Measurements from ENCODE around the gene COPRS. TPM values are rescaled to one million over a fixed set of nuclear protein-coding genes. Genes with fewer than 3 reads are reported as not detected.

Gene COPRS
- total RNA-seq, 1 donor from 2014 or later, result 27.0 TPM

DNA sequence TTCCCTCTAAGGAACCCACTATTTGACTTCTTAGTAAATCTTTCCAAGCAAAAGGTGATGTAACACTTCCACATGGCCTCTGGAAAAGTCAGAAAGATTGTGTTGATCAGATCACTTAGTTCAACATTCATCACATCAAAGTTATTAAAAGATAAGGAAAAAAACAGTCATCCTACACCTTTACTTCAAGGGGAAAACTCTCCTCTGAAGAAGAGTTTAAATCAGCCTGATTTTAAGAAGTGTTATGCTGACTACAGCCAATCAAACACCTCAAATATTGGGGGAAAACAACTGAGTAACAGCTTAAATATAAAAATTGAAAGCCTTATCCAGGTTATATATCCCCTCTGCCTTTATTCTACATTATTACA, 19.6 kb upstream of the COPRS start:
- DNase-seq, result no peak
- no peak for TF ChIP-seq CTCF (IDR thresholded peaks at IDR 0.05)
- Mint-ChIP-seq H3K4me1 (peaks cover 23% of the 10 kb centered on the region), H3K4me3 (no peak overlapping the region), H3K36me3 (ENCODE audit: low read depth) (peaks cover 74% of the 10 kb centered on the region), H3K9me3 (no peaks in the 10 kb centered on the region), H3K27me3 (no peaks in the 10 kb centered on the region), H3K27ac (no peak overlapping the region)
- no peak for ATAC-seq (ENCODE audit: low read depth)
- intact Hi-C loops (cut with micrococcal nuclease), result no loop called here
- ChIA-PET CTCF (no interaction called here), POLR2A (no interaction called here)

GRCh38 chr17:31877911-31878702, 19.1 kb upstream of the COPRS start:
- DNase-seq, result no peak

DNA sequence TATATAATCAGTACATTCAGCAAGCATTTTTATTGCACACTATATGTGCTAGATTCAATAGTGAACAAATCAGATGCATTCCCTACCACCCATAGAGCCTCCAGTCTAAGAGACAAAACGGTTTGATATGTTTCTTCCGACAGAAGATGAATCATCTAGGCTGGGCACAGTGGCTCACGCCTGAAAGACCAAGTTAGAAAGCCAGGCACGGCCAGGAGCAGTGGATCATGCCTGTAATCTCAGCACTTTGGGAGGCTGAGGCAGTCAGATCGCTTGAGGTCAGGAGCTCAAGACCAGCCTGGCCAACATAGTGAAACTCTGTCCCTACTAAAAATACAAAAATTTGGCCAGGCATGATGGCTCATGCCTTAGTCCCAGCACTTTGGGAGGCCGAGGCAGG, 18.3 kb upstream of the COPRS start:
- H3K27ac Mint-ChIP-seq, result no peak overlapping the region
- POLR2A ChIA-PET, result interaction anchor here (0.7 to 0.9 kb wide), 2 partner anchors 13 to 360 kb away, joined by 9 to 11 read pairs; no protein-coding TSS in a partner anchor
- DNase-seq (no peak), ATAC-seq (ENCODE audit: low read depth) (no peak)
- no peaks in the 10 kb centered on the region for H3K27me3 Mint-ChIP-seq
- no peak for TF ChIP-seq CTCF (IDR thresholded peaks at IDR 0.05)
- CTCF ChIA-PET, result no interaction called here
- H3K36me3 Mint-ChIP-seq (ENCODE audit: low read depth), result peaks cover 77% of the 10 kb centered on the region
- no peaks in the 10 kb centered on the region for H3K9me3 Mint-ChIP-seq
- H3K4me1 Mint-ChIP-seq, result peaks cover 11% of the 10 kb centered on the region
- intact Hi-C loops (cut with micrococcal nuclease), result no loop called here
- H3K4me3 Mint-ChIP-seq, result no peak overlapping the region

More at GRCh38 chr17:31877911-31878702, 19.1 kb upstream of the COPRS start:
- Mint-ChIP-seq H3K9me3 (no peaks in the 10 kb centered on the region), H3K27me3 (no peaks in the 10 kb centered on the region), H3K36me3 (ENCODE audit: low read depth) (peaks cover 76% of the 10 kb centered on the region), H3K4me1 (peaks cover 18% of the 10 kb centered on the region), H3K4me3 (no peak overlapping the region), H3K27ac (no peak overlapping the region)
- ChIA-PET POLR2A (interaction anchor here (0.7 to 0.9 kb wide), 2 partner anchors 12 to 359 kb away, joined by 9 to 11 read pairs; no protein-coding TSS in a partner anchor), CTCF (no interaction called here)
- intact Hi-C loops (cut with micrococcal nuclease), result no loop called here
- ATAC-seq (ENCODE audit: low read depth), result no peak
- no peak for TF ChIP-seq CTCF (IDR thresholded peaks at IDR 0.05)

DNA sequence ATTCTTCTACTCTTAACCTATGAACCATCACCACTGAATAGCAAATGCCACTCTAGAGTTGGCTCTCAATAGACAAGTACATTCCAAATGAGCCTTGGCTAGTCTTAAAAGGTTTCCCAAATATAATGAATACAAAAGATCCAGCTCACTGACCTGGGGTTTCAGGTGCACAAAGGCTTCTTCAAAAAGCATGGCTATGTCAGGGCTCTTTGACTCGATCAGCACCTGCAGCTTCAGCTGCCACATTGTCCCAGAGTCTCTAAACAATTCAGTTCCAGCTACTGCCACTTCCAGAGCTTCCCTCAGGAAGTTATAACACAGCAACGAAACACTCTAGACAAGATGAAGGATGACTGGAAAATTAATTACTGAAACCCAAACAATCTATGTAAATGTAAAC, 16.0 kb upstream of the COPRS start:
- H3K4me1 Mint-ChIP-seq, result no peaks in the 10 kb centered on the region
- no peaks in the 10 kb centered on the region for H3K9me3 Mint-ChIP-seq
- no peak for TF ChIP-seq CTCF (IDR thresholded peaks at IDR 0.05)
- H3K27me3 Mint-ChIP-seq, result no peaks in the 10 kb centered on the region
- peaks cover 73% of the 10 kb centered on the region for H3K36me3 Mint-ChIP-seq (ENCODE audit: low read depth)
- intact Hi-C loops (cut with micrococcal nuclease), result no loop called here
- ChIA-PET CTCF (interaction anchor here (0.6 kb wide), 1 partner anchor 12 kb away, joined by 3 read pairs; no protein-coding TSS in a partner anchor), POLR2A (no interaction called here)
- no peak overlapping the region for H3K27ac Mint-ChIP-seq
- no peak overlapping the region for H3K4me3 Mint-ChIP-seq
- ATAC-seq (ENCODE audit: low read depth) (no peak), DNase-seq (no peak)

GRCh38 chr17:31869797-31870568, 10.9 kb upstream of the COPRS start:
- no peak for ATAC-seq (ENCODE audit: low read depth)

More at GRCh38 chr17:31869797-31870568, 10.9 kb upstream of the COPRS start:
- Mint-ChIP-seq H3K27me3 (no peaks in the 10 kb centered on the region), H3K36me3 (ENCODE audit: low read depth) (peaks cover 82% of the 10 kb centered on the region), H3K4me1 (no peaks in the 10 kb centered on the region), H3K27ac (no peak overlapping the region), H3K4me3 (no peak overlapping the region), H3K9me3 (no peaks in the 10 kb centered on the region)
- intact Hi-C loops (cut with micrococcal nuclease), result no loop called here
- no peak for TF ChIP-seq CTCF (IDR thresholded peaks at IDR 0.05)
- ChIA-PET POLR2A (interaction anchor here (0.5 kb wide), 1 partner anchor 23 kb away, joined by 5 read pairs; no protein-coding TSS in a partner anchor), CTCF (interaction anchor here (0.6 kb wide), 1 partner anchor 1085 kb away, joined by 3 read pairs; no protein-coding TSS in a partner anchor)
- no peak for DNase-seq

All from activated B cell treated with CpG ODN at 0.5 μM for 24 hours (primary cell).